ENCODE measurements around the gene HSBP1.

The HSBP1 gene

DNA sequence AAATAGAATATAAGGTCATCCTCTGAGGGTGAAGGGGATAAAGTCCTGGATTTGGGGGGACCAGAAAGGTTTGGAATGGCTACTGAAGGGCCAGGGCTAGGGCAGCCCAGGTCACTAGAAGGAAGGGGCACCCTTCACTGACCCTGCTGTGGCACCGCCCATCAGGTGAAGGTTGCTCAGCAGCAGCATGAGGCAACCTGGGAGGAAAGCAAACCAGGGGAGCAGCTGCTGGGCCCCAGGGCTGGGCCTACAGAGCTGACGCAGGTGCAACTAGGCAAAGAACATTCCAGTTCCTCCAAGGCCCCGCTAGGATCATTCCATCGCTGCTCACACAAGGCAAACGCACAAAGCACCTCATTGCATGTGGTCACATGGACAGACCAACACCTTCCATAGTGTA is 3.4 kb upstream of the HSBP1 start:
- no peak for DNase-seq

DNA sequence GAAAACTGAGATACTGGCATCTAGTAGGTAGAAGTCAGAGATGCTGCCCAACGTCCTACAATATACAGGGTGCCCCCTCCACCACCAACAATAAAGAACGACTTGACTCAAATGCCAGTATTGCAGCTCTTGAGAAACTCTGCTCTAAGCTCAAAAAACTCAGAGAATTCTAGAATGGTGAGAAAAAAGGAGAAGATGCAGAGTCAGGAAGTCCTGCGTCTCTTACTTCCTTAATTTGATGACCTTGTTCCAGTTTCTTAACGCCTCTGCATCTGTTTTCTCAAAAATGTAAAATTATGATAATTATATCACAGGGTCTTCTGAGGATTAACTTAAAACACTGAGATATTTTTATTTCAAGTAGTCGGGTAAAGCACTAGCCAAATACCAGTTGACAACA is 1.7 kb upstream of the HSBP1 start:
- no peak for DNase-seq

DNA sequence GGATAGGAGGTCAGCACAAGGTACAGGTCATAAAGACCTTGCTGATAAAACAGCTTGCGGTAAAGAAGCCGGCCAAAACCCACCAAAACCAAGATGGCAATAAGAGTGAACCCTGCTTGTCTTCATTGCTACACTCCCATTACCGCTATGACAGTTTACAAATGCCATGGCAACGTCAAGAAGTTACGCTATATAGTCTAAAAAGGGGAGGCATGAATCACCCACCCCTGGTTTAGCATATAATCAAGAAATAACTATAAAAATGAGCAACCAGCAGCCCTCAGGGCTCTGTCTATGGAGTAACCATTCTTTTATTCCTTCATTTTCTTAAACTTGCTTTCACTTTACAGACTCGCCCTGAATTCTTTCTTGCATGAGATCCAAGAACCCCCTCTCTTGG is 1.0 kb upstream of the HSBP1 start:
- no peak for DNase-seq

DNA sequence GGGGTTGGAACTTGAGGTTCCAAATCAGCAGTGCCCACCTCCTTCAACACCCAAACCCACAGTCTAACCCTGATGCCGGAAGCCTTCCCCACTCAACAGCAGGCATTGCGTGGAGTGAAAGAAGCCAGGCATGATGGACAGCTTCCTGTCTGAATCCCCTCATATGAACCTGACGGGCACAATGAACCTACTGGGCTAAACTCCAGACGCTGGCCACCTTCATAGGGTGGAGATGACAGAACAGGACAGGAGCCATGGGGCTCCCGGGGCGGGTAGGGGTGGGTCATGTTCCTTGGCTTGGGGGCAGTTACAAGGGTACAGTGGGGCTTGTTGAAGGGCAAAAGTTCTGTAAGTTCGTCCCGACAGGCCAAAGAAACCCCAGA is 460 bp upstream of the HSBP1 start:
- DNase-seq, result no peak

DNA sequence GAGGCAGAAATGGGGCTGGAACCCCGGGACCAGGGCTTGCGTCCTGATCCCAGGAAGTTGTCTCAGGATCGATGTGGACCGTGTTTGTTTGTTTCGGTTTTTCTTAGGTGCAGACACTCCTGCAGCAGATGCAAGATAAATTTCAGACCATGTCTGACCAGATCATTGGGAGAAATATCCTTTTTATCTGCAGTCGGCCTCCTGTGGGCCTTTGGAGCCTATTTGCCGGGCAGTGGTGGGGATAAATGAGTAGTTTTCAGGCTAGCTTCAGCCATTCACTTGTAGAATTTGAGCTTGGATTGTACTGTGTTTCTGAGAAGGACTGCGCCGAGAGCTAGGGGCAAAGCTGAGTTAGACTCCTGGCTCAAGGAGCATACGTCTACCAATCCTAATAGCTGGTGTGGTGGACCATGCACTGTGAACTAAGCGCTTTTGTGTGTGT is 816 bp downstream of the HSBP1 start:
- no peak for DNase-seq

DNA sequence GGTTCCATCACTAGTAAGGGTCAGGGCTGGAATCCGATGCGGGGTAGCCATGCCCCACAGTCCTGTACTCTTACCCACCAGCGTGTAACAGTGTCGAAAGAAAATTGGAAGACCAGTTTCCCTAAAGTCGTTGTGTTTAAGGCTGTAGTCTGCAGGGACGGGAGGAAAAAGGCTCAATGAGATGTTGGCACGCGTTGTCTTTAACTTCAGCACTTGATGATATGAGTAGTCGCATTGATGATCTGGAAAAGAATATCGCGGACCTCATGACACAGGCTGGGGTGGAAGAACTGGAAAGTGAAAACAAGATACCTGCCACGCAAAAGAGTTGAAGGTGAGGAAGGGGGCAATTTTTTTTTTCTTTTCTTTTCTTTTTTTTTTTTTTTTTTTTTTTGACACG is 1.3 kb downstream of the HSBP1 start:
- DNase-seq, result no peak

DNA sequence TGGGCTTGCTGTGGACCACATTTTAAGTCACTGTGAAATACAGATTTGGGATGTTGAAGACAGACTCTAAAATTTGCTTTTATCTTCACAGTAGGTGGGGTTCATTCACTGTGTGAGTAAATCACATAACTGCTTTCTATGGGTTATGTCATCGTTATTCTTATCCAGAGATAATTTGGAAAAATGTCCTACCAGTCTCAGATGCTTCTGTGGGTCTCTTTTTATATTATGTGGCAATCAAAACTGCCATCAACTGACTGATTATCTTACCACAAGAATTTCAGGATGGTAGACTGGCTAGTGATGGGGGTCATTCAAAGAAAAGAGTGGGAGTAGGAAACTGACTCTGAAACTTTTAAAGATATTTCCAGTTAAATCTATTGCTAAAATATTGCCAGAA is 3.1 kb downstream of the HSBP1 start:
- no peak for DNase-seq

DNA sequence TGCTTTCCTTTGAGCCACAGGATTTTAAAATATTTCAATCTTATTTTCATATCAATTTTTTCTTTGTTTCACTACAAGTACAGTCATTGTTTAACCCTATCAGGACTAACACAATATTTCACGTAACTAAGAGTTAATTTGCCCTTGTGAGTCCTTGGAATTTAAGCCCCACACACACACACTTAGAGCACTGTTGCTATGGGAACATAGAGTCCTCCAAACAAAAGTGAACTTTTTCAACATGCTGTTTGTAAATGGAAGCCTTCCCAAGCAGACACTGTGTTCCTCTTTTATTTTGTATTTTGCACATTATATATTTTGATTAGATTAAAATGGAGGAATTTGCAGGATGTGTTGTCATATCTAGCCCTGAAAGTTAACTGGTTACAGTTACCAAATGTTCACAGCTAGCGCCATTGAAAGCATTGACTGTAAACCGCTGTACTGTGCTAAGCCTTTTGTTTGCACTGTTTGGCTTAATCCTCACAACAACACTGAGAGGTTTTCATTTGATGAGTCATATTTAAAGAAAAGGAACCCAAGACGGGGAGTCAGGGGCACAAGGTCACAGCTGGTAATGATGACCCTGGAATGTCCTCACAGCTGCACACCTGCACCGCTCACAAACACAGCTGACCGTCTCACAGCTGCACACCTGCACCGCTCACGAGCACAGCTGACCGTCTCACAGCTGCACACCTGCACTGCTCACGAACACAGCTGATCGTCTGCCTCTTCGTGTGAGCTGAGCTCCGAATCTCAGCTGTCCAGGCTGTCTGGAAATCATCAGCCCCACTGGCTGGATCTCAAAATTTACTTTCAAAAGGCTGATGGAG is 6.3 kb downstream of the HSBP1 start:
- DNase-seq, result peak; percentile 17

DNA sequence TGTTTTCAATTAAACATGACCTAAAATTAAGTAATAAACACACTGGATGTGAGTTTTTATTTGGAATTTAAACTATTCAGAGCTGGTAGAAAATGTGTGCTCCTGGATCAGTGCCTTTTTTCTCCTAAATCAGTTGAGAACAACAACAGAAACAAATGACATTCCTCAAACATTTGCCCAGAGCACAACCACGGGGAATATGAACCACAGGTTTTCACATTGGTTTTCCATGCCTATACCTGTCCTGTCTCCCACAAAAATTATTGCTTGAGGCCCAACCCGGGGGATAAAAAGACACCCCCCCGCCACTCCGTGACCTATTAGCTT is 6.8 kb downstream of the HSBP1 start:
- no peak for DNase-seq

DNA sequence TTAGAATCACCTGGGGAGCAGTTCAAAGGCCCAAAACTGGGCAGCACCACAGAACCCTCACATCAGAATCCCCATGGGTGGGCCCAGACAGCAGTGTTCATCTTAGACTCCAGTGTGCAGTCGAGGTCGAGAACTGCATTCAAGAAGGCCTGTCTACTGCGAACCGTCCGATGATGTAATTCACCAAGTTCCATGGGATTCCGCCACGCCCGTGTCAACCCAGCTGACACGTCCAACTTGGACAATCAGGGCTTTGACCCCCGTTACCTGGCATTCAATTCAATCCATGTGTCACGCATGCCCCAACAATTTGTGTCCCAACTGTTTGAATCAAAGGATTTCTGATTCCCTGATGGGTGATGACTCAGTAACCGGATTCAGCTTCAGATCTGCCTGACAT is 9.2 kb downstream of the HSBP1 start:
- no peak for DNase-seq

DNA sequence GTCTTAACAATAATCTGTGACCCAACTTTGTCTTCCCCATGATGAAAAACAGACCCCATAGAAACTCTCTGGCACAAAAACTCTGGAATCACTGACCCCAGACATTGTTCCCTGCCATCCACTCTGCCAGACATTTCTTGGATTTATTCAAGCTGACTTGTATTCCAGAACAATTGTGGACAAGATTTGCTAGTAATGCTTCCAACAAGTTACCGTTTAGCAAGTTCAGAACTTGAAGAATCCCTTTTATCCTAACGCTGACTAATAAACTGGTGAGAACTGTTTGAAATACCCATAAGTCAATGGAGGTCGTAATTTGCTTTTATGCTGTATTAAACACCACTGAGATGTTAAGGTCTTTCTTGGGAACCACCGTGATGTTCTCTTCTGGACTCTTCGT is 10.5 kb downstream of the HSBP1 start:
- DNase-seq, result no peak

DNA sequence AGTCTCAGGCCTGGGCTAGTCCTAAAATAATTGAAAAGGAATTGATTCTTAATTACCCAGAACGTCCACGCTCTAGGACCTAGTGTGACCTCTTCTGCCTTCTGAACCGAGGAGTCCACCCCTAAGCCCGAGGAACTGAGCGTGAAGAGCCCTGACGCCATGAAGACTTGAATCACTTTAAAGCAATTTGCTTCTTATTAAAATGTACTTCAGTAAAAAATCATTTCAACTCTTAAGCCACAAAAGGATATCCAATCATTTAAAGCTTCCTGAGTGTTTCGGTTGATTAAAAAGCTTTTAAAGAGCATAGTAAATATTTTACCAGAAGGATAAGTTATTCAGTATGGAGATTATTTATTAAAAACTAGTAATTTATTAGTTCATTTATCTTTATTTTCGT is 11.6 kb downstream of the HSBP1 start:
- no peak for DNase-seq

DNA sequence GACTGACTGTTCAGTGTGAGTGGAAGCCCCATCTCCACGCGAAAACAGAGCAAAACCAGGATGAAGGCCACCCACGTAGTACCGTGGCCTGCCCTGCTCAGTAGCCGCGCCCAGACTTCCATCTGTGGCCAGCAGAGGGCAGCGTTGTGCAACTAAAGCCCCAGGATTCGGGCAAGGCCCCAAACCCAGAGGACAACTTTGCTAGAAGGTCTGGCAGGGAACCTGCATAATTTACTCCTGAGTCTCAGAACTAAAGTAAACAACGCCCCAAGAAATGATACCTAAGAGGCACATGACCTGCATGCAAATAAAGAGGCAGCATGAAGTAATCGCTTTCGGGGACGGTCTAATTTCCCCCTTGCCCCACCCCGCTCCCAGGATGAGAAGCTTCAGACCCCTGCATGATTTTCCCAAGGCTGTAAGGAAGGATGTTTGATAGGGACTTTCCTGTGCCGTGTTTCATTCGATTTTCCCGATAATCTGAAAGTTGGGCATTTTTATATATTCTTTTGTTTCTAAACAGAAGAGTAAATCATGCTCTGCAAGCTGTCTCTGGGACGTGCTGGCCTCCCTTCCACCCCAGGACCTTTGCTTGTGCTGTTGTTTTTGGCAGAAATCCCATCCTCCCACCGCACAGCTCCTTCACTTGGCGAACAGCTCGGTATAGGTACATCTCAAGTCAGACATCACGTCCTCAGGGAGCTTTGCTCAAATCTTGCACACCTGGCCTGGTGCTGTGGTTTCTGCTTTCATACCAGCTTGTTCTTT is 18.6 kb downstream of the HSBP1 start:
- peak; percentile 68 for DNase-seq

DNA sequence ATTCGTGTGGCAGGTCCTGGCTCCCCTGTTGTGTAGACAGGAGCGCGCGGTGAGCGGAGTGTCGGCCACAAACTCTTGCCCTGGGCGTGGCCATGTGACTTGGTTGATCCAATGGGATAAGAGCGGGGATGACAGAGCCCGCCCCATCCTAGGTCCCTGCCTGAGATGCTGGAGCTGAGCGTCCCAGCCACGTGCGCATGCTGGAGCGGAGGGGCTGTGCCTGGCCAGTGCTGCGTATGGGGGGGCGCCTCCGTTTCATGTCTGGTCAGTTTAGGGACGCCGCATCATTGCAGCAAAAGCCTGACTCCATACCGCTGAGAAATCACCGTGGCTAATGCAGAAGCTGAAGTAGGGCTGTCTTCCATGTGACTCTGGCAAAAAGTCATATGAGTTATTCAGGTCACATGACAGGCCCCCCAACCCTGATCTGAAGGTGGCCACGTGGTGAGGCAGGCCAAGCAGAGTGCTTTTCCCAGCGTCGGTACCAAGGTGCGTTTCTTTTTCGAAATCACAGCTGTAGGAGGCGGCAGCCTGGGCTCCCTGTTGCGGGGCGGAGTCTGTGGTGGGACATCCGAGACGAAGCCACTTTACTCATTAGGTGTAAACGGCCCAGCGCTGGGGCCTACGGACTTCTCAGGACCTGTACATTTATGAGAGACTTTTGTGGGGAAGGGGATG is 22.5 kb downstream of the HSBP1 start:
- no peak for DNase-seq

DNA sequence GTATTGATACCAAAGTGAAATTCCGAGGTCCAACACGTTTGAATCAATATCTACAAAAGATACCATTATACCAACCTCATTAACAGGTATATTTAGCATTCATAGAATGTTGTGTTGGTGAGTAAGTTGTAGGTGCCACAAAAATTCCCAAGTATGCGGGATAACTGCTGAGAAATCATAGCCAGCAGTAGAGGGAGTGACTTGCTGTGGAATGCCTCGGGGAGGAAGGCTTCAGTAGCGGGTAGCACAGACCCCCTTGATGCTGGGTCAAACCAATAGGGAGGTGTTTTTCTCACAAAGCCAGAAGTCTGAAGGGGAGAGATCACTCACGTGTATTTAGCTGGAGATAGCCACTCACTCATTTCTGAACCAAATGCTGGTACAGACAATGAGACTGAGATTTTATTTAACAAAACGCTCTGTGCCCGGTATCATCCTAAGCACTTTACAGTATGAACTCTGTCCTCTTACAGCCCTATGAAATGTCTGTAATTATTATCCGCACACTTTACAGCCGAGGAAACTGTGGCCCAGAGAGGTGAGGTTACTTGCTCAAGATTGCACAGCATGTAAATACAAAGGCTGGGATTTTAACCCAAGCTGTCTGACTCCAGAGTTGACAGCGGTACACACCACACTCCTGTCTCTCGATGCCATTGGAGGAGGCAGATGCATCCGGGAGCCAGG is 23.1 kb downstream of the HSBP1 start:
- no peak for DNase-seq

DNA sequence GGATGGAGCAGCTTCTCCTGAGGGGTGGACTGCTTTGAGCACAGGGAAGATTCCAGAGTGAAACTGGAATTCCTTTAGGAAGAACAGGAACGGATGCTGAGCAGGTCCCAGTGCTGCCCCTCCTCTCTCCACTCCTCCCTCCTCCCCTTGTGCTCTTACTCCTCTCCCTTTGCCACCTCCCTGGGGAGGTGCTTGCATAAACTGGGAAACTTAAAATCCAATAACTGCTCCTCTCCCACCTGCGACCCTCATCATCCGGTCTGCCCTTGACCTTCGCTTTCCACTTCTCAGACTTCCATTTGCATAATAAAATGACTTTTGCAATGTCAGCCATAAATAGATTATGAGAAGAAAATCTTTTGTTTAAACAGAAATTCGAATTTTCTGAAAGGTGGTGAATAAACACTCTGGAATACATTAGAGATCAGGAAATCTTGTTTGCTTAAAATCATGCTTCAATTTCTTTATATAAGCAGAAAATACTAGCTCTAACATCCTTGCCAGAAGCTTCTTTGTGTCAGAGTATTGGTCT is 23.7 kb downstream of the HSBP1 start:
- no peak for DNase-seq

DNA sequence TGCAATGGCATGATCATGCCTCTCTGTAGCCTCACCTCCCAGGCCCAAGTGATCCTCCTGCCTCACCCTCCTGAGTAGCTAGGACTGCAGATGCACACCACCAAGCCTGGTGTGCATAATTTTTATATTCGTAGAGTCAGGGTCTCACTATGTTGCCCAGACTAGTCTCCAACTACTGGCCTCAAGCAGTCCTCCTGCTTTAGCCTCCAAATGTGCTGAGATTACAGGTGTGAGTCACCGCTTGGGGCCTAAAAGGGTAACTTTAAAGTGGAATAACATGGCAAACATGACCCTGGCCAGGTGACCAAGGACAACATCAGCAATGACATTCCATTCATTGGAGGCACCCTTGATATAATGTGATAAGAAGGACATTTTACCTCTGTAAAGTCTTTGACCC is 26.1 kb downstream of the HSBP1 start:
- no peak for DNase-seq

DNA sequence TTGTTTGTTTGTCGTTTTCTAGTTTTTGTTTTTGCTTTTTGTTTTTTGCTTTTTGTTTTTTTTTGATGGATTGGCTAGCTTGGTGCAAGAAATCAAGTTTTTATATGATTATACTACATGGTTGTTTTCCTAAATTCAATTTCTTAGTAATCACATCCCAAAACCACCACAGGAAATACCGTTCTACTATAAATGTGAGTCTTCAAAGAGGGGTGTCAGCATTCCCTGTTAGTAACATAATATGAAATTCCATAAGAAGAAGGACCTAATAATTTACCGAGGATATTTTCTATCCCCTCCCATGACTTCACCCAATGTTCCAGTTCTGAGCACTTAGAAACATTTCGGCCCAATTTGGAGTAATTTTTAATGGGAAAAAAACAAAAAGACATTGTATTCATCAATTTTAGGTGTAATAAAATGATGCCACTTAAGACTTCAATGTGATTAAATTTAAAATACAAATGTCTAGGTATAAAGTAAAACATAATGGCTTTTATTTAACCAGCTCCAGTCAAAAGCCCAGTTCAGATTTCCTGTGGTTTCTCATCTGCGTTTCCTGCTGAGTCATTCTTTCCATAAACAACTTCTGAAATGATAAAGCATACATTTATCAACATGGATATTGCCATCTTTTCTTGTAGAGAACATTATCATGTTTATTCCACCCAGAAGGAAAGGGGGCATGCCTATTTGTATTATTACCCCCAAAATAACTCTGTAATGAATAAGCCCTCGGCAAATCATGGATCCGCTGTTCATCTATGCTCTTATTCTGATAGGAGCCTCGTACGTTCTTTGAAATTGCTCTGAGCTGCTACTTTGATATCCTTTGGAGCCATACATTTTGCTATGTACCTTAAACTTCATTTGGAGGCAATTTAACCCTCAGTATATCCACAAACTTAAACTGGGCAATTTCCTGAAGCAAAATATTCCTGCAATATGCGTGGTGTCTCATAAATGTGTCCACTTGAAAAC is 28.1 kb downstream of the HSBP1 start:
- DNase-seq, result peak; percentile 7

DNA sequence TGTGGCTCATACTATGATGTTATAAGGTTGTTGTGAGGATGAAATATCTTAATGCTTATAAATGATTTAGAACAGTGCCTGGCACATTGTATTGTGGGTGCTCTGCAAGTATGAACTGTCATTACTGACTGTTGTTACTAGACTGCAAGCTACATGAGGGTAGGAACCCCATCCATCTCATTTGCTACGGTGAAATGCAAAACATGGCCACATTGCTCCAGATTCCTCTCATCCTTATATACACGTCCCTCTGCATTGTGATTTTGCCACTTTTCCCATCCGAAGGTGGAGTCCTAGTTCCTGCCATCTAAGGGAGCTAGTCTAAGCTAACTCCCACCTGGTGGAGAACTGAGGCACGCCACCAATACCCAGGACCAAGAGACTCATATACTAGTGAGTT is 29.8 kb downstream of the HSBP1 start:
- DNase-seq, result no peak

DNA sequence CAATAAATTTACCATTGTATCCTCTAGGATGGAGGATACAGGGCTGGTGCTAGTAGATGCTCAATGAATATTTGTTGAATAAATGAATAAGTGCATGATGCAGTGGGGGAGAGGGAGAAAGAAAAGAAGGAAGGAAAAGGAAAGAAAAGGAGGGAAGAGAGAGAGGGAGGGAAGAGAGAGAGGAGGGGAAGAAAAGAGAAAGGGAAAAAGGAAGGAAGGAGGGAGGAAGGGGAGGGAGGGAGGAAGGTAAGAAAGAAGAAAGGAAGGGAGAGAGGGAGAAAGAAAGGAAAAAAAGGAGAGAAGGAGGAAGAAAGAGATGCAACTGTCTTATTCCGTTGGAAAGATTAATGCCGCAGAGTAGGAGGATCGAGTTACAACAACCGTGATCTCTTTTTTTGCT is 30.4 kb downstream of the HSBP1 start:
- DNase-seq, result no peak

DNA sequence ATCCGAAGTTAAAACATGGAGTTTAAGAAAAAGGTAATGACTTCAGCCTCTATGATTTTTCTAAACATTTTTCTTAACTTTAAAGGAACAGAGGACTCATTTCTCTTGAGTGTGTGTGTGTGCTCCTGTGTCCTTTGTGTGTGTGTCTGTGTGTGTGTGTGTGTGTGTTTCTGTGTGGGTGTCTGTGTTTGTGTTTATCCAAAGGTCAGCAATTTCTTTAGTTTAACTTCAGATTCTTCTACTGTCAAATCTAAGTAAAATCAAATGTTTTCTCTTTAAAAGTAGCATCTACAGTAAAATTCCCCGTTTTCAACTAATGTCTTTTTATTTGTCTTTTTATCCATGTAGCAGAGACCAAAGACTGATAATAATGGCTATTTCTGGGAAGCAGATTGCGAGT is 31.8 kb downstream of the HSBP1 start:
- DNase-seq, result no peak

DNA sequence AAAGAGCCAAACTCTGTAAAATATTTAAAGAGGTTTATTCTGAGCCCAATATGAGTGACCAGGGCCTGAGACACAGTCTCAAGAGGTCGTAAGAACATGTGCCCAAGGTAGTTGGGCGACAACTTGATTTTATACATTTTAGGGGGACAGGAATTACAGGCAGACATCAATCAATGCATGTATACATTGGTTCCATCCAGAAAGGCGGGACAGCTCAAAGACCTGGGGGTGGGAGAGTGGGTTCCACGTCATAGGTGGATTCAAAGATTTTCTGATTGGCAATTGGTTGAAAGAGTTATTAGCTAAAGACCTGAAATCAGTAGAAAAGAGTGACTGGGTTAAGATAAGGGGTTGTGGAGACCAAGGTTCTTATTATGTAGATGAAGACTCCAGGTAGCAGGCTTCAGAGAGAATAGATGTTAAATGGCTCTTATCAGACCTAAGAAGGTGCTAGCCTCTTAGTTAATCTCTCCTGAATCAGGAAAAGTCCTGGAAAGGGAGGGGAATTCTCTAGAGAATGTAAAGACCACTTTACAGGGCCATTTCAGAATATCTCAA is 32.4 kb downstream of the HSBP1 start:
- DNase-seq, result no peak
